Glomerular visceral epithelial cell (primary cell): ENCODE data around the gene GNG5.
"Not testable (repeated sequence)": the region's sequence is repeated elsewhere in the genome, so short reads cannot be mapped to it uniquely, and the experiment has no call there.

ENCODE experiments used
- DNase-seq: peaks from one replicate; pipeline ENCODE4 v3.0.0-alpha.2; 2016; ENCODE audit errors: extremely low spot score

GNG5 gene

GRCh38 chr1:84488107-84488506 lies 18.3 kb downstream of the GNG5 start:
- DNase-seq, result no peak

GRCh38 chr1:84481317-84481716 lies 25.1 kb downstream of the GNG5 start:
- DNase-seq, result no peak

- no peak for DNase-seq
These were observed 25.7 kb downstream of the GNG5 start for GRCh38 chr1:84480650-84481049.

GRCh38 chr1:84479998-84480397 lies 26.4 kb downstream of the GNG5 start:
- DNase-seq, result peak; percentile 6

GRCh38 chr1:84478876-84479868 lies 27.2 kb downstream of the GNG5 start, which contains the start of gene RPF1:
TSS of gene RPF1 (plus strand) at chr1:84479266. CDS start at chr1:84479282, 16 bp downstream.
- DNase-seq, result peak; percentile 78

- DNase-seq, result no peak
These were observed 30.2 kb downstream of the GNG5 start for GRCh38 chr1:84476225-84476624.

- DNase-seq, result no peak
These were observed 39.1 kb downstream of the GNG5 start for GRCh38 chr1:84467298-84467697.

- no peak for DNase-seq
These were observed 44.3 kb downstream of the GNG5 start for GRCh38 chr1:84462118-84462517.

- no peak for DNase-seq
These were observed 53.9 kb downstream of the GNG5 start for GRCh38 chr1:84452436-84452835.

GRCh38 chr1:84450910-84451309 lies 55.5 kb downstream of the GNG5 start:
- no peak for DNase-seq

- not testable (repeated sequence) for DNase-seq
These were observed 57.7 kb downstream of the GNG5 start for GRCh38 chr1:84448704-84449103.
